GM19455 (cell line): ENCODE data around the gene MYMK.

Experiments
- ATAC-seq: cut with Tn5 transposase; IDR thresholded peaks from one replicate; pipeline ENCODE4 v1.9.1; 2021; ENCODE audit not compliant: unreplicated experiment

Gene MYMK

GRCh38 chr9:133470988-133471387 is 53.8 kb downstream of the MYMK start:
- no peak for ATAC-seq

GRCh38 chr9:133470427-133470924 is 54.3 kb downstream of the MYMK start:
- ATAC-seq = no peak

- no peak for ATAC-seq
Measured at GRCh38 chr9:133468777-133469421, 55.9 kb downstream of the MYMK start.

GRCh38 chr9:133468374-133468773 is 56.4 kb downstream of the MYMK start:
- no peak for ATAC-seq

GRCh38 chr9:133467101-133467500 is 57.7 kb downstream of the MYMK start:
- no peak for ATAC-seq

GRCh38 chr9:133465984-133466383 is 58.8 kb downstream of the MYMK start:
- ATAC-seq = no peak

GRCh38 chr9:133464638-133465037 is 60.1 kb downstream of the MYMK start:
- no peak for ATAC-seq
